OCI-LY7 (cell line): Measurements from ENCODE around the gene ANO3.

Experiments
- EZH2phosphoT487 ChIP-seq: fragments of 200-600 bp; sonication (generic); IDR thresholded peaks from 2 replicates; pipeline ENCODE4 v1.6.1; 2018; ENCODE audit warnings: low read depth, borderline replicate concordance, mild to moderate bottlenecking, mixed run types, antibody characterized with exemption, low read length, moderate library complexity, mixed read lengths
- TF ChIP-seq, protein P1 (sequence below): fragments of 200-600 bp; sonication (generic); conservative IDR thresholded peaks from 2 replicates; pipeline ENCODE4 v1.5.1; 2014; ENCODE audit warnings: mild to moderate bottlenecking, antibody characterized with exemption, low read length, moderate library complexity, mixed read lengths

DNA sequence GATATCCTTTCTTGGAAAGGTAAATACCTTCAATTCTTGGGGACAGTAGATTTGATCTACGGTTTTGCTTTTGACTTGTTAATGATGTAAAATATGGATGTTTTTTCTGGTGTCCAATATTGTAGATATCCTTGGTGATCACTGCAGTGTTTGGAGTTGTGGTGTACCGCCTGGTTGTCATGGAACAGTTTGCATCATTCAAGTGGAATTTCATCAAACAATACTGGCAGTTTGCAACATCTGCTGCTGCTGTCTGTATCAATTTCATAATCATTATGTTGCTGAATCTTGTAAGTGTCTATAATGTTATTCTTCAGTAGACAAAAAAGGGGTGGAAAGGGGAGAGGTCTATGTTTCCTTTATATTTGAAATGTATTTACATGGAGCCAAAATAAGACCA is 267.5 kb downstream of the ANO3 start:
- TF ChIP-seq, protein P1, sequence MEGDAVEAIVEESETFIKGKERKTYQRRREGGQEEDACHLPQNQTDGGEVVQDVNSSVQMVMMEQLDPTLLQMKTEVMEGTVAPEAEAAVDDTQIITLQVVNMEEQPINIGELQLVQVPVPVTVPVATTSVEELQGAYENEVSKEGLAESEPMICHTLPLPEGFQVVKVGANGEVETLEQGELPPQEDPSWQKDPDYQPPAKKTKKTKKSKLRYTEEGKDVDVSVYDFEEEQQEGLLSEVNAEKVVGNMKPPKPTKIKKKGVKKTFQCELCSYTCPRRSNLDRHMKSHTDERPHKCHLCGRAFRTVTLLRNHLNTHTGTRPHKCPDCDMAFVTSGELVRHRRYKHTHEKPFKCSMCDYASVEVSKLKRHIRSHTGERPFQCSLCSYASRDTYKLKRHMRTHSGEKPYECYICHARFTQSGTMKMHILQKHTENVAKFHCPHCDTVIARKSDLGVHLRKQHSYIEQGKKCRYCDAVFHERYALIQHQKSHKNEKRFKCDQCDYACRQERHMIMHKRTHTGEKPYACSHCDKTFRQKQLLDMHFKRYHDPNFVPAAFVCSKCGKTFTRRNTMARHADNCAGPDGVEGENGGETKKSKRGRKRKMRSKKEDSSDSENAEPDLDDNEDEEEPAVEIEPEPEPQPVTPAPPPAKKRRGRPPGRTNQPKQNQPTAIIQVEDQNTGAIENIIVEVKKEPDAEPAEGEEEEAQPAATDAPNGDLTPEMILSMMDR = no peak
- TF ChIP-seq EZH2phosphoT487 = no peak
